SH-SY5Y (cell line): Measurements from ENCODE around the gene PROSER3.

Experiments used
- GATA2 ChIP-seq: IDR thresholded peaks from 2 replicates; pipeline ENCODE4 v1.6.1; 2011; ENCODE audit warnings: mild to moderate bottlenecking, low read depth, low read length
- GATA3 ChIP-seq: IDR thresholded peaks from 2 replicates; pipeline ENCODE4 v1.6.1; 2011; ENCODE audit warnings: low read depth, mild to moderate bottlenecking, low read length, moderate library complexity

PROSER3 gene

GRCh38 chr19:35760711-35761349 is 2.9 kb downstream of the PROSER3 start:
- TF ChIP-seq GATA3 (no peak), GATA2 (no peak)

DNA sequence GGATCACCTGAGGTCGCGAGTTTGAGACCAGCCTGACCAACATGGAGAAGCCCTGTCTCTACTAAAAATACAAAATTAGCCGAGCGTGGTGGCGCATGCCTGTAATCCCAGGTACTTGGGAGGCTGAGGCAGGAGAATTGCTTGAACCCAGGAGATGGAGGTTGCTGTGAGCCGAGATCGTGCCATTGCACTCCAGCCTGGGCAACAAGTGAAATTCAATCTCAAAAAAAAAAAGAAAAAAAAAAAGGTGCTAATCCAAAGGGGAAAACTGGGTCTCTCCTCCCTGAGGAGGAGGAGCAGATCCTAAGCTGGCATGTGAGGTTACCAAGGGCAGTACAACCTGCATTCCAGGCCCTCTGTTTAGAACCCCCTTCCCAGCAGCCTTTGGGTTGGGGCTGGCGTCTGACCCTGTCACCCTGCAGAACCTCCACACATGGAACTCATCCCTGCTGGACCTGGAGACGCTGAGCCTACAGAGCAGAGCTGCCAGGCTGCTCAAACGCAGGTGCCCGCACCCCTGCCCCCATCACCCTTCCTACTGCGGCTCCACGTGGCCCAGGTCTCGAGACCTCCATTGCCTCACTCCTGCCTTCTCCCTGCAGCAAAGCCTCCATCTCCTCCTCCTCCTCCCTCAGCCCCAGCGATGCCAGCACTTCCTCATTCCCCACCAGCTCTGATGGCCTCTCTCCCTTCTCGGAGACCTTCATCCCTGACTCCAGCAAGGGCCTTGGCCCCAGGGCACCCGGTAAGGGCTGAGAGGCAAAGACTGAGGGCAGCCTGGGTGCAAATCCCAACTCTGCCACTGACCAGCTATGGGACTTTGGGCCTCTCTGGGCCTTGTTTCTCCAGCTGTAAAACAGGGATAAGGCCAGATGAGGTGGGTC is 6.7 kb downstream of the PROSER3 start:
- no peak for TF ChIP-seq GATA3
- TF ChIP-seq GATA2 = no peak

GRCh38 chr19:35766571-35767104 is 8.7 kb downstream of the PROSER3 start:
- TF ChIP-seq GATA3 (no peak), GATA2 (no peak)

DNA sequence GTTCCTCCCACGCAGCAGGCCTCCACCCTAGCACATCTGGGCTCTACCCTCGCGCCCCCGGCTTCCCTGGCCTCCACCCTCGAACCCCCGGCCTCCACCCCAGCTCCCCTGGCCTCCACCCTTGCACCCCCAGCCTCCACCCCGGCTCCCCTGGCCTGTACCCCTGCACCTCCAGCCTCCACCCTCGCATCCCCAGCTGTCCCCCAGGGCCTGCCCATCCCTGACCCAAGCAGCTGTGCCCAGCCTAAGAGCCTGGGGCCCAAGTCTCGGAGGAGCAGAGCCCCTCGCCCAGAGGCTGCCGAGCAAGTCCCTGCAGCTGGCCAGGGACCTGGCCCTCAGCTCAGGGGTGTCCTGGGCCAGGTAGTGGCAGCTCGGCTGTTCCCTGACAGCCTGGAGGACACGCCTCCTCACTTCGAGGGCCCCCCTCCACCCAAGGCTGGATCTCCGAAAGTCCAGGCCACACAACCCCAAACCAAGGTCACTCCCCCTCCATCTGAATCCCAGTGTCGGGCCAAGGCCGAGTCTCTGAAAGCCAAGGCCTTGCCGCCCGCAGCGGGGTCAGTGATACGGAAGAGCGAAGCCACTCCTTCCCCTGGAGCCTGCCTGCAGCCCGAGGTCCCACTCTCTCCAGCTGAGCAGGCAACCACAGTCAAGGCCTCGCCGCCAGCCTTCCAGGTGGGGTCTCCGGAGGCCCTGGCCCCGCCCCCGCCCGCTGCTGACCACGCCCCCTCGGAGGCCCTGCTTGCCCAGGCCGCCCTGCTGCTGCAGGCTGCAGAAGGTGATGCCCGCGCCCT is 9.5 kb downstream of the PROSER3 start:
- no peak for TF ChIP-seq GATA2
- TF ChIP-seq GATA3 = no peak

- no peak for TF ChIP-seq GATA3
Observed at GRCh38 chr19:35768082-35768421, 10.1 kb downstream of the PROSER3 start.

- TF ChIP-seq GATA2 = no peak
- TF ChIP-seq GATA3 = no peak
Observed at GRCh38 chr19:35773020-35773806, 15.2 kb downstream of the PROSER3 start.

GRCh38 chr19:35774274-35775045 is 16.5 kb downstream of the PROSER3 start:
- TF ChIP-seq GATA3 (no peak), GATA2 (no peak)

- no peak for TF ChIP-seq GATA2
- TF ChIP-seq GATA3 = no peak
Observed at GRCh38 chr19:35775046-35775297, 17.0 kb downstream of the PROSER3 start.

- TF ChIP-seq GATA3 (no peak), GATA2 (no peak)
Observed at GRCh38 chr19:35775298-35776101, 17.5 kb downstream of the PROSER3 start, which contains the start of gene ARHGAP33. ARHGAP33 (plus strand) TSS chr19:35775564; CDS start chr19:35775659, 95 bp downstream.

DNA sequence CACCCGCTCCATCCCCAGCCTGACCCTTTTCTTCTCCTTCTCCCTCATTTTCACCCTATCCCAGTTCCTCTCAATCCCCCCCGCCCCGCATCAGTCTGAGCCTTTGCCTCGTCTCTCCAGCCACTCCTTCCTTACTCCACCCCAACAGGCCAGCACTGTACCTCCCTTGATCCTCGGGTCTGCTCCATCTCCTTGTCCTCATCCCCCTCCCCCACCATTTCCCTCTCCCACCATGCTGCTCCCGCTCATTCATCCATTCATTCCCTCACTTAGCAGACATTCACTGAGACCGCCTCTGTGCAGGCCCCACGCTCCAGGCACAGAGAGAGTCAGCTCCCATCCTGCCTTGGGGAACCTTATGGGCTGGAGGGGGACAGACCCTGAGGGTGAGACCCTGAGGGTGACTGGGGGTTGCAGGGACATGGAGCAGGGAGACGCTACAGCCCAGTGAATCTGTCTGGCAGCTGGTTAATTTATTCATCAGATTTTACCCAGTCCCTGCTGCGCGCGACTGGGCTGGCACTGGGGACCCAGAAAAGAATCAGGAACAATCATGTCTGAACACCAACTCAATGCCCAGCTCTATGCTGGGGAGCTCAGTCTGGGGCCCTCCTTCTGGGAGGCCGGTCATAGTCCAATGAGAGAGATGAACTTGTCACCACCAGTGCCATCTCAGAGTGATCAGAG is 18.3 kb downstream of the PROSER3 start:
- TF ChIP-seq GATA3 (no peak), GATA2 (no peak)

- TF ChIP-seq GATA2 (no peak), GATA3 (no peak)
Observed at GRCh38 chr19:35777086-35777841, 19.3 kb downstream of the PROSER3 start.

DNA sequence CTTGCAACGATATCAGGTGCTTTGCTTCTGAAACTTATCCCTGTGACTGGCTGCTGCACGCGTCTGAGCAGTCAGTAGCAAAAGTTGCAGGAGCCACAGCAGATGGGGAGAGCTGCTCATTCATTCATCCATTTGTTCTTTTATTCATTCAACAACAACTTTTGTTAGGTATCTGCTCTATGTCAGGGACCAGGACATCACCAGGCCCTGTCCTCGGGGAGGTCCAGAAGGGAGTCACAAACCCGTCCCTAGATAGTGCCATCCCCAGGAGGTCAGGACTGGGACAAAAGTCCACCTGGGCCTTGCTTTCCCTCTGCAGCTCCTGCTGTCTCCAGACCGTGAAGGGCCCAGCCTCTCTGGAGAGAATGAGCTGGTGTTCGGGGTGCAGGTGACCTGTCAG is 20.0 kb downstream of the PROSER3 start:
- no peak for TF ChIP-seq GATA2
- no peak for TF ChIP-seq GATA3
